T-helper 2 cell (primary cell): ENCODE results near the gene ERBB2.

ENCODE experiments used
- DNase-seq, 5 experiments: peaks; one replicate each; pipeline versions ENCODE4 v3.0.0 to v3.0.0-alpha.2; 2012 to 2022

The ERBB2 gene

DNA sequence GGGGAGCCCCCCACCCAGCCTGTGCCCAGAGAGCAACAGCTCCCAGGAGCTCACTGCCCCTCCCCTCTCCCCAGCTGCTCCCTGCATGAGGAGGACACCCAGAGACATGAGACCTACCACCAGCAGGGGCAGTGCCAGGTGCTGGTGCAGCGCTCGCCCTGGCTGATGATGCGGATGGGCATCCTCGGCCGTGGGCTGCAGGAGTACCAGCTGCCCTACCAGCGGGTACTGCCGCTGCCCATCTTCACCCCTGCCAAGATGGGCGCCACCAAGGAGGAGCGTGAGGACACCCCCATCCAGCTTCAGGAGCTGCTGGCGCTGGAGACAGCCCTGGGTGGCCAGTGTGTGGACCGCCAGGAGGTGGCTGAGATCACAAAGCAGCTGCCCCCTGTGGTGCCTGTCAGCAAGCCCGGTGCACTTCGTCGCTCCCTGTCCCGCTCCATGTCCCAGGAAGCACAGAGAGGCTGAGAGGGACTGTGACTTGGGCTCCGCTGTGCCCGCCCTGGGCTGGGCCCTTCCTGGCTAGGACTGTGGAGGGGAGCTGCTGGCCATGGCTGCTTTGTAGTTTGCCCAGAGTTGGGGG is 34.1 kb upstream of the ERBB2 start:
- DNase-seq = peak in 1 of 5 experiments; percentile 27

DNA sequence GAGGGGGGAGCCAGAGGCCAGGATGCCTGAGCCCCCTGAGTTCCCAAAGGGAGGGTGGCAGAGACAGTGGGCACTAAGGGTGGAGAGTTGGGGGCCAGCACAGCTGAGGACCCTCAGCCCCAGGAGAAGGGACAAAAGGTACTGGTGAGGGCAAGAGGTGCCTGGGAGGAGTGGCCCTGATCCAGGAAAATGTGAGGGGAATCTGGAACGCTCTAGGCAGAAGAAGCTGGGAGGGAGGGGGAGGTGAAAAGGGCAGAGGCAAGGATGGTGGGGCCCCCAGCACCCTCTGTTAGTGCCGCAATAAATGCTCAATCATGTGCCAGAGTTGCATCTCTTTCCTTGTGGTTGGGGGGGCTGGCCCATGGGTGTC is 33.6 kb upstream of the ERBB2 start:
- DNase-seq = no peak

DNA sequence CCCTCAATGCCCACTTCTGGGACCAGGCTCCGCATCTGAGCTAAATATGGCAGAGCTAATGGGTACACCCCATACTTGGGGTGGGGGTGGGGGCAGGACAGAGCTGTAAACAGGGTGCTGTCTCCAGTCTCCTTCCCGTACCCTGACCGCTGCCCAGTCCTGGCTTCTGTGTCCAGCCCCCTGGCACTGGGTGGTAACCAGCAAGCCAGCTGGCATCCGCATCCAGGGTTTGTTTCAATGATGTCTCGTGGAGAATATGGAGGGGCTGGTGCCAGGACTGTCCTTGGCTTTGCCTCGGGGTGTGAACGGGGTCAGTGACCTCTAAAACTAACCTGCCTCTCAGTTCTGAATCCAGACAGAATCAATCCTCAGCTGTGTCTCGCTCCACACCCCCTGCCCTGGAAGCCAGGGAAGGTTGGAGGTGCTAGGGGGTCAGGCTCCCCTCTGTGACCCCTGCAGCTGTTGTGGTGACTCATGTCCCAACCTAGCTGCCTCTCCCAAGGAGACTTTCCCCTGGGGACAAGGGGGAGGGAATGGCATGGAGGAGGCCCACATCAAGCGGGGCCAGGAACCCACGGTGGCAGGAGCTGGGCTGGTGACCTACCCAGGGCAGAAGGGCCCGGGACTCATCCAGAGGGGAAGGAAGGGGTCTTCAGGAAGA is 33.1 kb upstream of the ERBB2 start:
- no peak for DNase-seq

GRCh38 chr17:39667262-39667944 is 32.5 kb upstream of the ERBB2 start:
- DNase-seq = no peak

DNA sequence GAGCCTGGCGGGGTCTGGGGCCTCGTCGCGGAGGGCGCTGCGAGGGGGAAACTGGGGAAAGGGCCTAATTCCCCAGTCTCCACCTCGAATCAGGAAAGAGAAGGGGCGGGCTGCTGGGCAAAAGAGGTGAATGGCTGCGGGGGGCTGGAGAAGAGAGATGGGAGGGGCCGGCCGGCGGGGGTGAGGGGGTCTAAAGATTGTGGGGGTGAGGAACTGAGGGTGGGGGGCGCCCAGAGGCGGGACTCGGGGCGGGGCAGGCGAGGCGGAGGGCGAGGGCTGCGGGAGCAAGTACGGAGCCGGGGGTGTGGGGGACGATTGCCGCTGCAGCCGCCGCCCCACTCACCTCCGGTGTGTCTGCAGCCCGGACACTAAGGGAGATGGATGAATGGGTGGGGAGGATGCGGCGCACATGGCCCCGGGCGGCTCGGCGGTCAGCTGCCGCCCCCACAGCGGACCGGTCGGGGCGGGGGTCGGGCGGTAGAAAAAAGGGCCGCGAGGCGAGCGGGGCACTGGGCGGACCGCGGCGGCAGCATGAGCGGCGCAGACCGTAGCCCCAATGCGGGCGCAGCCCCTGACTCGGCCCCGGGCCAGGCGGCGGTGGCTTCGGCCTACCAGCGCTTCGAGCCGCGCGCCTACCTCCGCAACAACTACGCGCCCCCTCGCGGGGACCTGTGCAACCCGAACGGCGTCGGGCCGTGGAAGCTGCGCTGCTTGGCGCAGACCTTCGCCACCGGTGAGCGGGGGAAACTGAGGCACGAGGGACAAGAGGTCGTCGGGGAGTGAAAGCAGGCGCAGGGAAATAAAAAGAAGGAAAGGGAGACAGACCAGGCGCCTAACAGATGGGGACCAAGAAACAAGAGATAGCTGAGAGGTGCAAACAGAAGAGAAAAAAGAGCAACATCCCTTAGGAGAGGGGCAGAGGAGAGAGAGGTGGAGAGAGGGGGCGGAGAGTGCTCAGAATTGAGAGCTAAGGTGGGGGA is 31.6 kb upstream of the ERBB2 start, which contains the start of gene PNMT:
TSS of gene PNMT (plus strand) at position 509 of the 980 bp plus-strand sequence. CDS start at position 532, 23 bp downstream.
- DNase-seq = peak; percentile 38 to 72 (median 56)

GRCh38 chr17:39669897-39670735 is 29.7 kb upstream of the ERBB2 start:
- no peak for DNase-seq

- DNase-seq = no peak
Measured at GRCh38 chr17:39670746-39671145, 29.1 kb upstream of the ERBB2 start.

- DNase-seq = peak in 1 of 5 experiments; percentile 40
Measured at GRCh38 chr17:39671651-39672521, 28.0 kb upstream of the ERBB2 start.

DNA sequence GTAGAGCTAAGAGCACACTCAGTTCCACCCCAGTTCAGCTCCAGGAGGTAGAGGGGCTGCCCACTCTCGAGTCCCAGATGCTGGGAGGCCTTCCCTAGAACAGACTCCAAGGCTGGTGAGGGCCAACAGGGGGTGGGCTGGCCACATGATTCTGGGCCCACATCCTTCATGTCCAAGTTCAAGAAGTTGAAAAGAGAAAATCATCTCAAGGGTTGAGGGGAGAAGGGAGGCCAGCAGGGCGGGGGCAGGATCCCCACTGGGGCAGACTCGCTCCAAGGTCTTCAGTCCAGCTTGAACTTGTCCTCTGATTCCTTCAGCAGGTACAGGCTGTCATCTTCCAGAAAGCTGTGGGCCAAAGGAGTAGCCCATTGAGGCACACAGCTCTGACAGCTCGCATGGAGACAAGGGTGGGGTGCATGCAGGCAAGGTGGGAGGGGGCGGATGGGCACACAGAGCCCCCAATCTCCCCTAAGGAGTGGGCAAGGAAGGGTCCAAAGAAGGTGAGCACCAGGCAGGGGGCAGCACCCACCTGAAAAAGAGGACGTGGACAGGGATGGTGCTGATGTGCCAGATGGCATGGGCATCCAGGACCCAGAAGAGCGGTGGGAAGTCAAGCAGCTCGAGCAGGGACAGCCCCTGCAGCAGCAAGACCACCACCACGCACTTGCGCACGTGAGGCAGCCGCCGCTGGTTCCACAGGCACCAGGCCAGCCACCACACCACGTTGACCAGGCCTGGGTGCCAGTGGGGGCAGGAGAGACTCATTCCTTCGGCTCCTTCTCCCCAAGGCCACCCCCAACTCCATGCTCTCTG is 27.1 kb upstream of the ERBB2 start:
- DNase-seq = no peak

GRCh38 chr17:39673335-39674081 is 26.4 kb upstream of the ERBB2 start:
- DNase-seq = no peak

GRCh38 chr17:39674179-39674578 is 25.7 kb upstream of the ERBB2 start:
- DNase-seq = no peak

- DNase-seq = no peak
Measured at GRCh38 chr17:39674702-39675389, 25.0 kb upstream of the ERBB2 start.

GRCh38 chr17:39675390-39676082 is 24.3 kb upstream of the ERBB2 start:
- DNase-seq = no peak

- peak in 2 of 5 experiments; percentile 69 to 91 for DNase-seq
Measured at GRCh38 chr17:39676198-39676819, 23.6 kb upstream of the ERBB2 start.

GRCh38 chr17:39677072-39677471 is 22.8 kb upstream of the ERBB2 start:
- DNase-seq = no peak

DNA sequence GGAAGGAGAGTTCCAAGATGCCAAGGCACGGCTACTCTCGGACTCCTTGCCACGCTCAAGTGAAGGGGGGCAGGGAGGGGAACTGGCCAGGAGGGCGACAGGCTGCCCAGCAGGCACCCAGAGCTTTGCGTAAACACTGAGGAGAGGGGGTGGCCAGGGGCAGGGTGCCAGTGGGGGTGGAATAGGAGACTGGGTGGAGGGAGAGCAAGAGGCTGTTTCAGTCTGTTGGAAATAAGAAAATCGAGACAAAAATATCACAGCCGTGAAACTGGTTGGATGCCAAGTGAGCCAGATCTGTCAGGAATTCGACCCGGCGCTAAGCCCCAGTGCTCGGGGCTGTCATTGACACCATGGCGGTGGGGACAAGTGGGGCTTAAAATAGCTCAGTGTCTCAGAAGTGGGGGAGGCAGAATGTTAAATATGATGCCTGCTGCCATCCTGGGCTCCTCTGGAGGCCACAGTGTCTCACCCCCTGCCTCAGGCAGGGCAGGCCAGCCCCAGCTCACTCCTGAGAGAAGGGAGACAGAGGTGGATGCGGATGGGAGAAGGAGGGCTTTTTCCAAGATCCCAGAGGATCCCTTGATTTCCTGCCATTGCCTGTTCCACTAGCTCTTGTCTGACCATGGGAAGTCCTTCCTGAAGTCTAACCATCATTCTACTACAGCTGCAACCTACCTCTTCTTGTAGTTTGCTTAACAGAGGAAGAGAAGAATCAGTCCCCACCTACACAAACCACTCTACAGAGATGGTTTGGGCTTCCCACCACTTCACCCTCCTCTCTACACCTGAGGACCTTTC is 22.1 kb upstream of the ERBB2 start:
- DNase-seq = no peak
